VCaP (cell line): ENCODE data around the gene TOP3A.
"Not testable (repeated sequence)": the region's sequence is repeated elsewhere in the genome, so short reads cannot be mapped to it uniquely, and the experiment has no call there.

Experiments
- H3K27ac ChIP-seq: fragments of 450-650 bp; 2 replicates; pipeline ENCODE4 v1.5.1; 2017
- TF ChIP-seq, protein P1 (sequence below): fragments of 450-650 bp; conservative IDR thresholded peaks from 2 replicates; pipeline ENCODE4 v1.5.1; 2017; ENCODE audit warnings: mild to moderate bottlenecking, moderate library complexity

TOP3A gene

DNA sequence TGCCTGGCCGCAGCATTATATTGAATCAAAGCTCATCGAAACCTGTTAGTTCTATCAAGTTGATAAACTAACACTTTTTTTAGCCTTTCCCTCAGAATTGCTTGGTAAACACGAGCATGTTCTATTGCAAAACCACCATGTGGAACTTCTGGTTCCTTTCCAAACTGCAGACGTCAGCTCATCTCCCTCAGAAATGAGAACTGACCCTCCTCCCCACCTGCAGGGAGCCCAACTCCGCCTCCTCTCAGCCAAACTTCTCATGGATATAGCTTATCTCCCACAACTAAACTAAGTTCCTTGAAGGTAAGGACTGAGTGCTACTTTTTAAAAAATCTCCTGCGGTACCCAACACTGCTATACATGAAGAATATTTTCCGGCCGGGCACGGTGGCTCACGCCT is 41.8 kb upstream of the TOP3A start:
- H3K27ac ChIP-seq = no peak overlapping the region
- TF ChIP-seq, protein P1, sequence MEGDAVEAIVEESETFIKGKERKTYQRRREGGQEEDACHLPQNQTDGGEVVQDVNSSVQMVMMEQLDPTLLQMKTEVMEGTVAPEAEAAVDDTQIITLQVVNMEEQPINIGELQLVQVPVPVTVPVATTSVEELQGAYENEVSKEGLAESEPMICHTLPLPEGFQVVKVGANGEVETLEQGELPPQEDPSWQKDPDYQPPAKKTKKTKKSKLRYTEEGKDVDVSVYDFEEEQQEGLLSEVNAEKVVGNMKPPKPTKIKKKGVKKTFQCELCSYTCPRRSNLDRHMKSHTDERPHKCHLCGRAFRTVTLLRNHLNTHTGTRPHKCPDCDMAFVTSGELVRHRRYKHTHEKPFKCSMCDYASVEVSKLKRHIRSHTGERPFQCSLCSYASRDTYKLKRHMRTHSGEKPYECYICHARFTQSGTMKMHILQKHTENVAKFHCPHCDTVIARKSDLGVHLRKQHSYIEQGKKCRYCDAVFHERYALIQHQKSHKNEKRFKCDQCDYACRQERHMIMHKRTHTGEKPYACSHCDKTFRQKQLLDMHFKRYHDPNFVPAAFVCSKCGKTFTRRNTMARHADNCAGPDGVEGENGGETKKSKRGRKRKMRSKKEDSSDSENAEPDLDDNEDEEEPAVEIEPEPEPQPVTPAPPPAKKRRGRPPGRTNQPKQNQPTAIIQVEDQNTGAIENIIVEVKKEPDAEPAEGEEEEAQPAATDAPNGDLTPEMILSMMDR = no peak

- H3K27ac ChIP-seq = no peak overlapping the region
- TF ChIP-seq, protein P1 = no peak
These were observed 38.7 kb upstream of the TOP3A start for GRCh38 chr17:18353541-18353940.

DNA sequence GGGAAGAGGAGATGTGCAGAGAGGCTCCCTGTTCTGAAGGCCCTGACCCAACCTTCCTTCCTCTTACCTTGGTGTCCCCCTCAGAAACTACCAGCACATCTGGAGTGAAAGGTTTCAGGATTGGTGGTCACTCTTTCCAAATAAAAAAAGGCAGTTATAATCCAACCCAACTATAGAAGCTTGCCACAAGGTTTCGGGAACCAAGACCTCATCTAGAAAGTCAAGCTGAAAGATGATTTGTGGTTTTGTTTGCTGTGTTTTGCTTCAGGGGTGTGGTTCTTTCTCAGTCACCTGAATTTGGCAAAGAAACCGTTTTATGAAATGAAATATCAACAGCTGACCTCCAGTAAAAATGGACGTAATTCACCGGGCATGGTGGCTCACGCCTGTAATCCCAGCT is 29.2 kb upstream of the TOP3A start:
- TF ChIP-seq, protein P1 = no peak

GRCh38 chr17:18339933-18340332 is 25.1 kb upstream of the TOP3A start:
- TF ChIP-seq, protein P1 = no peak
- H3K27ac ChIP-seq = no peak overlapping the region

More for the DNA sequence above, 29.2 kb upstream of the TOP3A start:
- H3K27ac ChIP-seq = no peak overlapping the region

GRCh38 chr17:18338158-18338557 is 23.4 kb upstream of the TOP3A start:
- not testable (repeated sequence) for H3K27ac ChIP-seq

DNA sequence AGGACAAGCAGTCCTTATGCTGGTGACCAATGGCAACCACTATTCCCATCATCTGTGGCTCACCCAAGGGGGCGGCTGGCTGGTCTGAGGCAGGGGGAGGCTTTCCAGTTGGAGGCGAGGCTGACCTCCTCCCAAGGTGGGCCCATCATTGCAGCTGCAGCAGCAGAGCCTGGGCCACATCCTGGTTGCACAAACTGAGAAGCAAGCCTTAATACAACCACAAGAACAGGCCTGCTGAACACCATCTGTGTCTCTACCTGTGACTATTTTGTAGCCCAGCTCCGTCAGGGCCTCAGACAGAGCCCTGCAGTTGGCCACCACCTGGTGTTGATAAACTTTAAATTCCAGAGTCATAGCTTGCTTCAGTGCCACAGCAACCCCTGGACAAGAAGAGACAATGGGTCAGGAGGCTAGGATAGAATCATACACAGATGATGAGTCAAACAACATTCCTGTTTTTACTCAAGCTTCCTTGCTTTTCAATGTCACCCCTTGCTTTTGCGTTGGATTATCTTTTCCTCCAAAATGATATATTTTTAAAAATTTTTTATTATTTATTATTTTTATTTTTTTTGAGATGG is 18.2 kb upstream of the TOP3A start:
- no peak overlapping the region for H3K27ac ChIP-seq
- TF ChIP-seq, protein P1 = no peak

GRCh38 chr17:18331879-18332278 is 17.1 kb upstream of the TOP3A start:
- TF ChIP-seq, protein P1 = no peak
- no peak overlapping the region for H3K27ac ChIP-seq

- no peak overlapping the region for H3K27ac ChIP-seq
- TF ChIP-seq, protein P1 = no peak
These were observed 13.9 kb upstream of the TOP3A start for GRCh38 chr17:18328643-18329204.
